ENCODE measurements around the gene C1QTNF2. TPM values are rescaled to one million over a fixed set of nuclear protein-coding genes. Genes with fewer than 3 reads are reported as not detected.

C1QTNF2 gene
- total and polyA plus RNA-seq, 2 of the 4 experiments (the other 2 are of a cell fraction): 0.72 to 1.2 TPM

DNA sequence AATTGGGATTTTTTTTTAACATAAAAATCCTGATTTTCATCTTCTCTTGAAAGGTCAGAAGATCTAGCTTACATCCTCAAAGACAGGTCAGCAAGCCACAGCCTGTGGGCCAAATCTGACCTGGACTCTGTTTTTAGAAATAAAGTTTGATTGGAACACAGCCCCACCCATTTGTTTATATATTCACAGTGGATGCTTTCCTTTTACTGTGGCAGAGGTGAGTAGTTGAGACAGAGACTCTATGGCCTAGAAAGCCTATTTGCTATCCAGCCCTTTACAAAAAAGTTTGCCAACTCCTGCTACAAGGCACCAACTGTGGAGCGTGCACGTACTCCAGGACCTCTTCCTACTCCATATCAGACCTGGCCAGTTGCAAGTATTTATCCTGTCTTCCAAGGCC, 44.7 kb downstream of the C1QTNF2 start:
- no peaks in the 10 kb centered on the region for H3K9me1 ChIP-seq (ENCODE audit: insufficient read depth, low read length)
- H3K27me3 ChIP-seq (ENCODE audit: control insufficient read depth, insufficient read depth, low read length): peaks cover 26% of the 10 kb centered on the region
- no peak overlapping the region for H2AK5ac ChIP-seq (ENCODE audit: low read depth, low read length)
- no peaks in the 10 kb centered on the region for H3K9me3 ChIP-seq (ENCODE audit: control insufficient read depth, insufficient read depth, low read length)
- in situ Hi-C loops (cut with MboI; ENCODE audit: low sequenced_read_pairs) (loop anchor here (25.0 kb wide), 1 partner anchor 888 kb away; no protein-coding TSS in a partner anchor), intact Hi-C loops (cut with micrococcal nuclease) (no loop called here), dilution Hi-C loops (cut with HindIII; ENCODE audit: low sequenced_read_pairs, unreplicated experiment) (no loop called here)
- no peaks in the 10 kb centered on the region for H4K20me1 ChIP-seq (ENCODE audit: insufficient read depth, low read length)
- no peak overlapping the region for H3K23ac ChIP-seq (ENCODE audit: low read depth, low read length)
- POLR2A ChIA-PET (ENCODE audit: unreplicated experiment): no interaction called here
- no peak overlapping the region for H4K91ac ChIP-seq (ENCODE audit: insufficient read depth, low read depth, low read length)
- H2AK9ac ChIP-seq (replicated peaks; ENCODE audit: low read depth, low read length, poor library complexity): no peak overlapping the region
- H3K4ac ChIP-seq (ENCODE audit: low read depth, low read length): no peak overlapping the region
- H2BK5ac ChIP-seq (ENCODE audit: low read depth, low read length, poor library complexity, severe bottlenecking): no peak overlapping the region
- no peak for DNase-seq
- no peaks in the 10 kb centered on the region for H3K4me1 ChIP-seq (ENCODE audit: control insufficient read depth, insufficient read depth, low read length)
- H3K9ac ChIP-seq (ENCODE audit: low read depth, low read length): no peak overlapping the region
- no peaks in the 10 kb centered on the region for H3K36me3 ChIP-seq (ENCODE audit: control insufficient read depth, insufficient read depth, low read length)
- no peak overlapping the region for H2AFZ ChIP-seq (replicated peaks; ENCODE audit: low read length, poor library complexity)
- H2BK120ac ChIP-seq (ENCODE audit: low read depth, low read length): no peak overlapping the region
- H3K79me1 ChIP-seq (ENCODE audit: low read depth in 1 of 2, low read length in 2 of 2): no peaks in the 10 kb centered on the region
- no peak overlapping the region for H3K27ac ChIP-seq (ENCODE audit: insufficient read depth, low read length)
- no peak overlapping the region for H3K18ac ChIP-seq (ENCODE audit: low read depth, low read length)
- H3K14ac ChIP-seq (replicated peaks; ENCODE audit: low read depth, low read length): no peak overlapping the region
- no peak overlapping the region for H3K4me3 ChIP-seq (ENCODE audit: insufficient read depth, low read depth, low read length)
- TF ChIP-seq CTCF (conservative IDR thresholded peaks at IDR 0.05; ENCODE audit: low read depth, low read length) (no peak), SMC3 (IDR thresholded peaks at IDR 0.05; ENCODE audit: low read depth, low read length) (no peak), RFX5 (IDR thresholded peaks at IDR 0.05; ENCODE audit: low read depth, low read length) (no peak), NFE2L2 (IDR thresholded peaks at IDR 0.05; ENCODE audit: low read depth, low read length) (no peak), CHD1 (IDR thresholded peaks at IDR 0.05; ENCODE audit: low read depth, low read length) (no peak), CEBPB (IDR thresholded peaks at IDR 0.05; ENCODE audit: low read depth, low read length) (no peak), RCOR1 (IDR thresholded peaks at IDR 0.05; ENCODE audit: insufficient replicate concordance, low read length) (no peak), RAD21 (IDR thresholded peaks at IDR 0.05; ENCODE audit: low read length) (no peak), MAFK (IDR thresholded peaks at IDR 0.05; ENCODE audit: low read depth, low read length) (no peak), FOS (IDR thresholded peaks at IDR 0.05; ENCODE audit: low read depth, low read length) (no peak), POLR2A (IDR thresholded peaks at IDR 0.05; ENCODE audit: low read depth, low read length) (no peak), ELK1 (IDR thresholded peaks at IDR 0.05; ENCODE audit: borderline replicate concordance, low read depth, low read length) (no peak), MAZ (IDR thresholded peaks at IDR 0.05; ENCODE audit: borderline replicate concordance, low read depth, low read length) (no peak)
- TF ChIP-seq, protein P1, sequence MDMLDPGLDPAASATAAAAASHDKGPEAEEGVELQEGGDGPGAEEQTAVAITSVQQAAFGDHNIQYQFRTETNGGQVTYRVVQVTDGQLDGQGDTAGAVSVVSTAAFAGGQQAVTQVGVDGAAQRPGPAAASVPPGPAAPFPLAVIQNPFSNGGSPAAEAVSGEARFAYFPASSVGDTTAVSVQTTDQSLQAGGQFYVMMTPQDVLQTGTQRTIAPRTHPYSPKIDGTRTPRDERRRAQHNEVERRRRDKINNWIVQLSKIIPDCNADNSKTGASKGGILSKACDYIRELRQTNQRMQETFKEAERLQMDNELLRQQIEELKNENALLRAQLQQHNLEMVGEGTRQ (IDR thresholded peaks at IDR 0.05; ENCODE audit: low read depth, low read length): no peak
- no TSS peak for BruUV-seq (replicated peaks)
- WGBS, 2 experiments (ENCODE audit: extremely low coverage in 2 of 2, insufficient read length in 1 of 2): no CpG with 5 or more reads among the region's 2 CpGs
- no peak overlapping the region for H4K5ac ChIP-seq (ENCODE audit: low read depth, low read length)
- CTCF ChIA-PET: no interaction called here
- H3K4me2 ChIP-seq (ENCODE audit: low read depth, low read length): no peak overlapping the region
- no peak overlapping the region for H2BK20ac ChIP-seq (ENCODE audit: low read depth, low read length)
- H2BK15ac ChIP-seq (ENCODE audit: low read depth, low read length): no peak overlapping the region
- no peak overlapping the region for H3K56ac ChIP-seq (ENCODE audit: extremely low read depth, insufficient read depth, low read length)
- ATAC-seq (ENCODE audit: low read depth): no peak
- H4K8ac ChIP-seq (ENCODE audit: low read depth in 2 of 2, low read length in 2 of 2): no peak overlapping the region
